GM18517 (cell line): ENCODE data around the gene PRXL2A.
A peak's percentile ranks its signal among the peaks of the same experiment; 100 is the strongest.

Experiments
- ATAC-seq: cut with Tn5 transposase; IDR thresholded peaks from one replicate; pipeline ENCODE4 v1.9.1; 2021; ENCODE audit warnings: mild to moderate bottlenecking, moderate library complexity; ENCODE audit not compliant: unreplicated experiment

Gene PRXL2A

DNA sequence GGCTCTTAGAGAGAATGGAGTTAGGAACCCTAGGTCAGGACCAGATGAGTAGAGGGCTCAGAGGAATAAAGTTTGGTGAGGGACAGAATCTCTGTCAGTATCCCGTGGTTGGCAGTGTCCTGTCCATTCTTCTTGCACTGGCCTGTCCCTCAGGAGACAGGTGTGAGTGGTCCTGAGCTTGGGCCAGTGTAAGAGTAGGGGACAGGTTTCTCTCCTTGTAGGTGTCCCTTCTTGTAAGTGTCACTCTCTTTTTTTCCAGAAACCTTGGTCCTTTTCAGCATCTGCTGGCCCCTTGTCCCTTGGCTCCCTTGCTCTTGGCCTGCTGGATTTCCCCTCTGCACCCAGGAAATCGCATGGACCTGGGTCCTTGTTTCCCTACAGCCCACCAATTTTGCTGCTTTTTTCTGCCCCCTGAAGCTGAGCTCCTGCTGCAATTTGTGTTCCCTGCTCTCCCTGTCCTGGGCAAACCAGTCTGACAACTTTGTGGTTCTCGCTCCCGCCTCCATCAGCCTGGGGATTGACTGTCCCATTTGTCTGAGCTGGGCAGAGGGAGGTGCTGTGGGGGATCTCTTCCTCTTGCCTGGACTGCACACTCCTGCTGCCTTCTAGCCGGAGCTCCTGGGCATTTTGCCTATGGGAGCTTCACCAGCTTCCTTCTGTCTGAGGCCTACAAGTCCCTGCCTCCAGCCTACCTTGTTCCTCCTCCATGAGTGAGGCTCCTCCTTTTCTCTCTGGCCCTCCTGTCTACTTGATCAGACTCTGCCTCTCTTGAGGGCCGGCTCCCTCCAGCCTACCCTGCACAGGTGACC, 52.3 kb downstream of the PRXL2A start:
- no peak for ATAC-seq

DNA sequence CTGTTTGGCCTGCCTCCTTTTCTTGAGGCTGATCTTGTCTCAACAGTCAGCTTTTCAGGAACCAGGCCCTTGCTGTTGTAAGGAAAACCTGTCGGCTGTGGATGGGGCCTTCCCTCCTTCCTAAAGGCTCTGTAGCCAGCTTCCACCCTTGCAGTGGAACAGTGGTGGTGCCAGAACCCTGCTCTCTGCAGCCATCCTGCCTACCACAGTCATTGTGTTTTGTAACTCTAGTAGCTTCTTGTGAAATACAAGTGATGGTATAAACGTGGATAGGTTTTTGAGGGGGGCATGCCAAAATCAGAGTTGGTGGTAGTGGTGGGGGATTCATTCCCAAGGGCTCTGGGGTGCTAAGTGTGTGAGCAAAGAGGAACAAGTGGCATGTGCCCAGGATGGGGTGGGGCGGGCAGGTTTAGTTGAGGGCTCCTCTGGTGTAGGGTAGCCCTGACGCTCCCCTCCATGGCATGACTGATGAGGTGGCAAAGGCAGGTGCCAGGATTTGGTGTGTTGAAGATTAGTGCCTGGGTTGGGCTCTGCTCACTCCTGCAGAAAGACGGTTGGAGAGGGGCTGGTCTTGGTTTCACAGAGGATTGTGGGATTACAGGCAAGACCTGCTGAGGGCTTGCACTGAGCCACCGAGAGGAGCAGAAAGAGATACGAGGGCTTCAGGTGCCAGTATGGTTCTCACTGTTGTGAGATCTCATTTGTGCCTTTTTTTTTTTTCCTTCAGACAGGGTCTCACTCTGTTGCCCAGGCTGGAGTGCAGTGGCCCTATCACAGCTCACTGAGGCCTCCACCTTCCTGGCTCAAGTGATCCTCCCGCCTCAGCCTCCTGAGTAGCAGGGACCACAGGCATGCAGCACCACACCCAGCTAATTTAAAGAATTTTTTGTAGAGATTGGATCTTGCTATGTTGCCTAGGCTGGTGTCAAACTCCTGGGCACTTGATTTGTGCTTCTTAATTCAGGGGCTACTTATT, 53.1 kb downstream of the PRXL2A start:
- no peak for ATAC-seq

DNA sequence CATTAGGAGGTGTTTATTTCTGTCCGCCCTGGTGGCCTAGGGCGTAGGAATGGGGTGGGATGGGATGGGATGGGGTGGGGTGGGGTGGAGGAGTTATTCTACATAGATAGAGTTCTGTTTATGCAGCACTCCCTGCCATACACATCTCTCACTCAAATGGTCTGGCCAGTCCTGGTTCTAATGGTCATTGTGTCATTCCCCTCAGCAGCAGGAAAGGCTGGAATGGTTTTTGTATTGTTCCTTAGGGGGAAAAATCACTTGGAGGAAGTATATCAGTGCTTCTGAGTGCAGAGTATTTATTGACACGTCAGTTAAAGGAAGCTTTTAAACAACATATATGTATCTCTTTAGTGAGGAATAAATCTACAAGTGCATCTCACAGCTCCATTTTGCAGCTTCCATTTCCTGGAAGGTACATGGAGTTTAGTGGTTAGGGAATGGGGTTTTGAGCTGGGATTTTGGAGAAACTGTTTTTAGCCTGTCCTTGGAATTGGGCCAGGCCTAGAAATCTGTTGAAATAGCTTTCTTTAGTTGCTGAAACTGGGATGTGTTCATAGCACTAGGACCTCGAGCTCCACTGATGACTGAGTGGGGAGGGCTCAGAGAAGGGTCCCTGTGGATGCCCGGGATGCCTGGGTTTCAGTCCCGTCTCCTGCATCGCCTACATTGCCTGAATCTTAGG, 54.1 kb downstream of the PRXL2A start:
- no peak for ATAC-seq

DNA sequence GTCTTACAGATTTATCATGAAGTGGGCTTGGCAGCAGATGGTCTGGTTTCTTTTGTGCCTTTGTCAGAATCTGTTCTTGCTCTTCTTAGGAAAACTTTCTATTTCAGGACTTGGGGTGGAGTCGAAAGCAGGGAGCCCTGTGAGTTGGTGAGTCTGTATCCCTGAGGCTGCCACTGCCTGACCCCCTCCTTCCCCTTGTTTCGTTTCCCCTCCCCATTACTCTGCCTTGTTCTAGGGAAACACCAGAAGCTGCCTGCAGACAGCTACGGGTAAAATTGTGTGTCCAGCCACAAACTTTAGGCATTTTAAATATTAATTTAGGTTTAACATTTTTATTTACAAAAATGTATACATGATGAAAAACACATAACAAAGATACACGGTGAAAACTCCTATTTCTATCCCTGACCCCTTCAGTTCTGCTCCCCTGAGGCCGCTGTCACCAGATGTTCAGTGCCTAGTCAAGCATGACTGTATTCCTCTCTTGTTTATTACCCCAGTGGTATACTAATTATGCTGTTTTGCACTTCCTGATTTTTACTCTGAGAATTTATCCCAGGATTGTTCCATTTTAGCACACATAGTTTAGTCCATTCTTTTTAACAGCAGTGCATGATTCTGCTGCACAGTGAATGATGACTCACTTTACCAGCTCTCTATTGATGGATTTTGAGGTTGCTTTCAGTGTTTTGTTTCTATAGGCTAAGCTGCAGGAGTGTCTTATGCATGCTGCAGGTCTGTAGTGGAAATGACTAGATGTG, 54.8 kb downstream of the PRXL2A start:
- ATAC-seq, result peak; percentile 46

DNA sequence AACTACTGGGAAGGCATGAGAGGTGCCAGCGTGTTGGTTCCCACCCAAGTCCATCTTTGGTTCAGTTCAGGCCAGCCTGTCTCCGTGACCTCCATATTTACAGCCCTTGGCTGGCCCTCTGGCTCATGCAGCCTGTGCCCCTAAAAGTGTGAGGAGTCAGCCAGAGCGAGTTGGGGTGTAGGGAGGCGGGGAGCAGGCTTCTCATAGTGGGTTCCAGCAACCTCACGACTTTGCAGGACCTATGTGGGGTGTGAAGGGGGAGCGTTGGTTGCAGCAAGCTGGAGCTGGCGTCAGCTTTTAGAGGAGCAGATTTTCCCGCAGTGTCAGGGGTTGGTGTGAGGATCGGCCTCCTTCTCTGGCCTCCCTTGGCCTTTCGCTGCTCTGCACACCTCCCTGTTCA, 55.5 kb downstream of the PRXL2A start:
- ATAC-seq, result no peak

DNA sequence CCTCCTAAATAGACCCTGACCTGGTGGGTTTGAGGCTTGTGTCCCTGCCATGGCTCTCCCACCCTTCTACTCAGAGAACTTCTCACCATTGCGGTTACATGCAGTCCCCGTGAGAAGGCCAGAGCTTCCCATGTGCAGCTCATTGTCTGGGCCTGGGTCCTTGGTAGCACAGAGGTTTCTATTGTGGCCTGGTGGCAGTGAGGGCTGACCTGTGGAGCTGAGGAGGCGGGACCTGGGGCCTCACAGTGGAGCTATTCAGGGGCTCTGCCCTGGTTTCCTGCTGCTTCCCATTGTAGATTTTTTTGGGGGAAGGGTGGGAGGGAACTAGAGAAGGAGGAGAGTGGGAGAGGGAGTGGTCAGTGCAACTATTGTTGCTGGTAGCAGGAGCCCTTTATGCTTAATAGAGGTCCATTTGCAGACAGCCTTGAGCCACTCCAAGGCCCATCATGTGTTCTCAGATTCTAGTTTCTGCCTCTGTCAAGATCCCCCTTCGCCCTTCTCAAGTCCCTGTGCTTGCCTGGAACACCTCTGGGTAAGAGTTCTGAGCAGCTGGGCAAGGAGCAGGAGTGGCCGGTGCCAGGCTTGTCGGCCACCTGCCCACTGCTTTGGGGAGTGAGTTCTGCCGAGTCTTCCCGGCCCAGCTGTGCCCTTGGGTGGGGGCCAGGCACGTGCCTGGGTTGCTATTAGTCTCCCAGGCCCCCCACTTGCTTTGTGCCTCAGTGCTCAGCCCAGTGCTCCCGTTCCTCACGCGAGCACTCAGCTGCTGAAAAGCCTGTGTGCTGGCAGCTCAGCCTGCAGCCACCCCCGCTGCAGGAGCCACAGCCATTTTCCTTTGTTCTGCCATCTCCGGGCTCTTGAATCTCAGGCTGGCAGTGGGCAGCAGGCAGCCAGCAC, 56.5 kb downstream of the PRXL2A start:
- ATAC-seq, result no peak

DNA sequence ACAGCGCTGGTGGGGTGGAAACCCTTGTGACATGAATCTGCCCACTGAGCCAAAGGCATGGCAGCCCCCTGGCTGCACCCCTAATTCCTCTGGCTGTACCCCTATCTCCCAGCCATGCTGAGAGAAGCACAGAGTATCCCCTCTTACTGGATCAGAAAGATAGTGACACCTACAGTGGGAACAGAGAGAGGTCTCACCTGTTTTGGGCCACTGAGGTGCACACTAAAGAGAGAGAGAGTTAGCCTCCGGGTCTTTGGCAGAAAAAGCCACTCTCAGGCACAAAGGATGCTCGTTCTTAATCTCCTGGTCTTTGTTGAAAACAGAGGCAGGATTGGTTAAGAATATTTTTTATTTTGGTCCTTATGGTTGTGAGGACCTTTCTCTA, 57.1 kb downstream of the PRXL2A start:
- ATAC-seq, result no peak

DNA sequence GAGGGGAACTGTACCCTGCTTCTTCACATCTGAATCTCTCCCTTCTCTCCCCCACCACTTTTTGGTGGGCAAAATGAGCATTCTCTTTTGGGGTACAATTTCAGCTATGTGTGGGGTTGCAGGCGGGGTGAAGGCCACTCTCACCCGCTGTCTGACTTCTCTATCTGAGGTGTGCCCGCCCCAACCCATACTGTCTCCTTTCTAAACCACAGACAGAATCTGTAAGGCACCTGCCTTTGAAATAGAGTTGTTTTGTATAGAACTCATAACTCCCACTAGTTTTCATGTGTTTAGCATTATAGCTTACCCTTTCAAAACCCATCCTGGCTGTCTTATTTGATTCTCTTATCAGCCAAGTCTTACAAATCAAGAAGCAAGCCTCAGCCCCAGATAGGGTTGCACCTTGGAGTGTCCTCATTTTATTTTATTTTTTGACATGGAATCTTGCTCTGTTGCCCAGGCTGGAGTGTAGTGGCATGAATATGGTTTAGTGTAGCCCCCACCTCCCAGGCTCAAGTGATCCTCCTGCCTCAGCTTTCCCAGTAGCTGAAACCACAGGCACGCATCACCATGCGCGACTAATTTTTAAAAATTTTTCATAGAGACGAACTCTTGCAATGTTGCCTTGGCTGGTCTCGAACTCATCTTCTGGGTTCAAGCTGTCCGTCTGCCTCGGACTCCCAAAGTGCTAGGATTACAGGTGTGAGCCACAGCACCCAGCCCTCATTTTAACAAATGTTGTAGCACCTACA, 57.7 kb downstream of the PRXL2A start:
- peak; percentile 35 for ATAC-seq

DNA sequence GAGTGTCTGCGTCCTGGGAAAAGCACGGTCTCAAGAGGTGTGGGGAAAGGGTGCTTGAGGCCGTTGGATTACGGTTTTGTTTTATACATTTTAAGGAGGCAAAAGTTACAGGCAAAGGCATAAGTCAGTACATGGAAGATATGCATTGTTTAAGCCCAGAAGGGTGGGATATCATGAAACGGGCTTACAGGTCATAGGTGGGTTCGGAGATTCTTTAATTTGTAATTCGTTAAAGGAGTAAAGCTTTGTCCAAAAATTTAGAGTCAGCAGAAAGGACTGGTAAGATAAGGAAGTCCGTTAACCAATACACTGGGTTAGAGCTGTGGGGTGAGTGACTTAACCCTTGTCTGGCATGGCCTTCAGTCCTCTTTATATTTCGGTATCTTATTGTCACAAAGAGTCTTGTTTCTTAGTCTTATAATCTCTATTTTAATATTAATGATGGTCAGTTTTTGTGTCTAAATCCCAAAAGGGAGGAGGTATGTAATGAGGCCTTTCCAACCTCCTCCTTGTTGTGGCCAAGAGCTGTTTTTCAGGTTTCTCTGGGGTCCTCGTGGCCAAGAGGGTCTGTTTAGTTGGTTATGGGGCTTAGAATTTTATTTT, 58.5 kb downstream of the PRXL2A start:
- no peak for ATAC-seq

DNA sequence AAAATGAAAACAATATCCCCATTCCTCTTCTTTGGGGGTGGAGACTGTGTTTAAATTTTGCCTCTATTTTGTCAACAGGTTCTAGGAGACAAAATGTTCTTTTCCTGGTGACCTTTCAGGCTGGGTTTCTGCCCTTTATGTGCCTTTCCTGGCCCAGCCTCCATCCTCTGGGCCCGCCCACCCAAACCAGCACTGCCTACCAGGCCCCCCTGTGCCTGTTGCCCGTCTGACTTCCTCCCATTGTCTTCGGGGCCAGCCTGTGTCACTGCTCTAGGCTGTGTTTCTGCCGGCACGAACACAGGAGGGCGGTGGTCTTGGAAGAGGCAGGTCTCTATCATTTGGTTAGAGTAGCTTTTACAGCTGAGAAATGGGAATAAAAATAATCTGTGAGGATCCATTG, 59.7 kb downstream of the PRXL2A start:
- ATAC-seq, result no peak

DNA sequence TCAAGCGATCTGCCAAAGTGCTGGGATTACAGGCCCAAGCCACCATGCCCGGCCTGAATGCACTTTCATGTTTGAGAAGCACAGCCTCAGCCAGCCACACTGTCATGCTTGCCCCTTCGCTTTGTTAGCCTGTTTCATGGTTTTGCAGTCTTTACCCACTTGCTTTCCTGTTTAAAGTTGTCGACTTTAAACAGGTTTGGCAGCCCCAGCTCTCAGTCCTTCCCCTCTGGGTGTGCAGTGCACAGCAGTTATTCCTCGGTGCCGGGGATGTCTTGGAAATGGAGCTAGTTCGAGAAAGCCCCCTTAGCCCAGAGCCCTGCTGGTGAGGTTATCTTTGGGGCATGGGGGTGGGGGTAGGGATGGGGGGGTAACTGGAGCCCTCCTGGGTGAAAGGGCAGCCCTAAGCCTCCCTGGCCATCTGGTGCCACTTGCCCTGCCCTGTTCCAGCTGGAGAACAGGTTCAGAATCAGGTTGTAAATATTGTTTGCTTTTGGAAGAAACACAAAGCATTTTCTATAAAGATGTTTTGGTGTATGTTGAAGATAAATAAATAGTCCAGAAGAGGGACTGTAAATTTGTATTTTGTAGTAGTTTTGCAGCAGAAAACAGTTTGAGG, 60.6 kb downstream of the PRXL2A start:
- no peak for ATAC-seq

DNA sequence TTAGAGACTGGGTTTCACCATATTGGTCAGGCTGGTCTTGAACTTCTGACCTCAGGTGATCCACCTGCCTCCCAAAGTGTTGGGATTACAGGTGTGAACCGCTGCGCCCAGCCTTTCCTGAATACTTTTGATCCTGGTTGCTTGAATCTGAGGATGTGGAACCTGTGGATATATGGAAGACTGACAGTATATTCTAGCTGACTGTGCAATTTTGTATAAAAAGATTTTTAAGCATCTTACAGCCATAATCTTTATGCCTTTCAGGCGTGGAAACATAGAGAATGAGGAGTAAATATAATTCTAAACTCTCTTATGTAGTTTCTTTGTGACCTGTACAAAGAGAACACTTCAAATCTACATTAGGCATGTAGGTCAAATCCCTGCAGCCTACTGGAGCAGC, 61.9 kb downstream of the PRXL2A start:
- no peak for ATAC-seq

DNA sequence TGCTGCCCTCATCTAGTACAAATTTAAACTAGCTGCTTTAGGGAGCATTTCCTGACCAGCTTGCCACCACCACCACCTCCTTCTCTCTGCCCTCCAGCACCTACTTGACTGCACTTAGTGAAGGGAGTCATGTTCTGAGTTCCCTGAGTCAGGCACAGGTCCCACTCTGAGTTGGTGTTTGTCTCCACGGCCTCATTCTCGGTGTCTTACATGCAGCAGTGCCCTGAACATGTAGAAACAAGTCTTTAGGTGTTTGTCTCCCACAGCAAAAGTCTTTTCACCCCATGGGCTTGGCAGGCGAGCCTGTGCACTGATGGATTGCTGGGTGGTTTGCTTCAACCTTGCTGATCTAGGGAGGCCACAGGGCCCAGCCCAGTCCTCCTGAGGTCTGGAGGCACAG, 62.6 kb downstream of the PRXL2A start:
- no peak for ATAC-seq

DNA sequence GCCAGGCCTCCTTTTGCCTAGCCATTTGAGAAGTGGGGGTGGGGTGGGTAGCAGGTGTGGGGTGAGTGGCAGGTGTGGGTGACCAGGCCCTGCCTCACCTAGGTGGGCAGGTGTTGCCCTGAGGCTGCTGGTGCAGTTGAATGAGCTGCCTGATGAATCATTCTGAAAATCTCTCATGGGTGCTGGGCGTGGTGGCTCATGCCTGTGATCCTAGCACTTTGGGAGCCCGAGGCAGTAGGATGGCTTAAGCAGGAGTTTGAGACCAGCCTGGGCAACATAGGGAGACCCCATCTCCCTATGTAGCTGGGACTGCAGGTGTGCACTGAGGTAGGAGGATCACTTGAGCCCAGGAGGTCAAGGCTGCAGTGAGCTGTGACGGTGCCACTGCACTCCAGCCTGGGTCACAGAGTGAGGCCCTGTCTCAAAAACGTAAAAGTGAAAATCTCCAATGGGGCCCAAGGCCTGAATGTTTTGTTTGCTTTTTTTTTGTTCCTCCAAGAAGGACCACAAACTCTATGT, 63.4 kb downstream of the PRXL2A start:
- ATAC-seq, result peak; percentile 68

DNA sequence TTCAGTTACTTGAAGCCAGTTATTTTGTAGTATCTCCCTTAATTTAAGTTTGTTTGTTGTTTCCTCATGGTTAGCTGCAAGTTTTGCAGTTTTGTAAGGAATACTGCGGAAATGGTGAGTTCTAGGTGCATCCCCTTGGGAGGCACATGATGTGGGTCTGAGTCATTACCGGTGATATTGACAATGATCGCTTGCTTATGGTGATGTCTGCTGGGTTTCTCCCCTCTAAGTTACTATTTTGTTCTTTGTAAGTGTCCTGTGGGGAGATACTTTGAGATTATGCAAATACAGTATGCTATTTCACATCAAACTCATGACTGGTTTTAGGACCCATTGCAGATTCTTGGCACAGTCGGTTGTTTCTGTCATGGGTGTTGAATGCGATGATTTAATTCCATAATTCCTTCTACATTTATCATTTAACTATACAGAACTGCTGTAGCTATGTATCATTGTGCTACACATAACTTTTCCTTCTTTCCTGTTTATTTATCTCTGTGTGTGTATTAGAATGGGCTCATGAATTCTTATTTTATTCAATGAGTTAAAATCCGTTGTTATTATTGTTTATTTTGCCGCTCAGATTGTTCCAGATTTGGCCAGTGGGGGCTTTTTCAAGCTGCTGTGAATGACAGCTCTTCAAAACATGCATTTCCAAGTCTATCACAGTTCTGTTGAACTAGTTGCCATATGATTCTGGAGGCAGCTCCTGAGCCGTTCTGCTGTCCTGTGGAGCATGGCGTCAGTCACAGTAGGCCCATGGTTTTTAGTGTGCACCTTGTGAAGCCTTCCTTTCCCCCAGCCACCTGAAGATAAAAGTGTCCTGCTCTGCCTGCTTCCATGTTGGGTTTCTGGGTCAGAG, 64.1 kb downstream of the PRXL2A start:
- ATAC-seq, result peak; percentile 96

DNA sequence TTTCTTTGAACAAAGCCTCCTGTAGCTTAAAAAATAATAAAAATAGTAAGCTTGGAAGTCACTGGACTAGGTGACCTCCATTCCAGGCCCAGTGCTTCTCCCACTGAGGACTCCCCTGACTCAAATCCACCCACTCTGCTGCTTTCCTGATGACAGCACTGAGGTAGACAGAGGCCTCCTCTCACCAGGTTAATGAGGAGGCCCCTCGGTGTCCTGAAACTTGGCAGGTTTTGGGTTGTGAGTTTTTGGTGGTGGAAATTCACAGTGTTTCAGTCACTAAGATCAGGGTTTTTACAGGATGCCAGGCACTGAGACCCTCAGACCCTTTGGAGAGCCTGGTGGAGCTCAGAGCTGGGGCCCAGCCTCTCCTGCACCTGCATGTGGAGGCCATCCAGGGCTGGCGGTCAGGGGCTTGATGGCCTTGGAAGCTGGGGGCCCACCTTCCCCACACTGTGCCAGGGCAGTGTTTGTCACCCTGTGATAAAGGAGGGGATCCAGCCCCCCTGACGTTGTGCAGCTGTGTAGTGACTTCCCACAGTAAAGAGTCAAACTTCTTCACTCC, 64.8 kb downstream of the PRXL2A start:
- ATAC-seq, result no peak
